HepG2 (cell line): ENCODE data around the gene SFT2D1. TPM values are rescaled to one million over a fixed set of nuclear protein-coding genes. Genes with fewer than 3 reads are reported as not detected.

Experiments
- AGO2 ChIP-seq: fragments of 200-400 bp; formaldehyde crosslinking; optimal IDR thresholded peaks from 2 replicates; pipeline ENCODE3; 2017; ENCODE audit warnings: mild to moderate bottlenecking, low read depth, low read length, moderate library complexity
- ATF5 ChIP-seq: sonication (generic); formaldehyde crosslinking; IDR thresholded peaks from 2 replicates; pipeline ENCODE4 v1.4.0; 2020; ENCODE audit warnings: mild to moderate bottlenecking, low read depth, missing genetic modification reagents
- BCLAF1 ChIP-seq: fragments of 450-650 bp; IDR thresholded peaks from 2 replicates; pipeline ENCODE4 v1.6.1; 2017; ENCODE audit warnings: mild to moderate bottlenecking
- CREB1 ChIP-seq, 2 experiments: fragments of 450-650 bp in 1 of 2; IDR thresholded peaks; 2 replicates each; pipeline ENCODE4 v1.6.1; 2016 to 2017; ENCODE audit warnings: control low read depth in 1 of 2, mild to moderate bottlenecking in 1 of 2, missing compliant biosample characterization in 1 of 2, missing genetic modification characterization in 1 of 2
- E2F5 ChIP-seq: sonication (generic); formaldehyde crosslinking; conservative IDR thresholded peaks from 2 replicates; pipeline ENCODE4 v1.4.0; 2020; ENCODE audit warnings: missing genetic modification reagents
- EP300 ChIP-seq, 3 experiments: sonication (generic) in 1 of 3; formaldehyde crosslinking in 1 of 3; IDR thresholded peaks; 2 replicates each; pipeline versions ENCODE4 v1.5.1 to v1.6.1; 2011 to 2020; ENCODE audit warnings: low read depth in 2 of 3, low read length in 2 of 3, borderline replicate concordance in 1 of 3, improper control_type of control experiment in 1 of 3, mild to moderate bottlenecking in 1 of 3, missing genetic modification reagents in 1 of 3, moderate library complexity in 1 of 3
- EZH2 ChIP-seq: conservative IDR thresholded peaks from 2 replicates; pipeline ENCODE4 v1.6.1; 2012; ENCODE audit warnings: mild to moderate bottlenecking, low read depth, low read length, moderate library complexity
- HNF4A ChIP-seq: sonication (generic); formaldehyde crosslinking; IDR thresholded peaks from 2 replicates; pipeline ENCODE4 v1.4.0; 2020; ENCODE audit warnings: missing genetic modification reagents
- KDM3A ChIP-seq: IDR thresholded peaks from 2 replicates; pipeline ENCODE4 v1.6.1; 2018; ENCODE audit warnings: low read depth, missing compliant biosample characterization
- KMT2A ChIP-seq: sonication (generic); formaldehyde crosslinking; IDR thresholded peaks from 2 replicates; pipeline ENCODE4 v1.4.0; 2020; ENCODE audit warnings: missing genetic modification reagents
- MIER2 ChIP-seq: IDR thresholded peaks from 2 replicates; pipeline ENCODE4 v1.6.1; 2016; ENCODE audit warnings: missing biosample characterization, missing genetic modification reagents
- POLR2G ChIP-seq: fragments of 200-400 bp; formaldehyde crosslinking; IDR thresholded peaks from 2 replicates; pipeline ENCODE4 v1.6.1; 2018; ENCODE audit warnings: mild to moderate bottlenecking, low read depth, low read length, moderate library complexity
- RFX1 ChIP-seq: fragments of 450-650 bp; IDR thresholded peaks from 2 replicates; pipeline ENCODE4 v1.6.1; 2017
- ZFP91 ChIP-seq: sonication (generic); formaldehyde crosslinking; IDR thresholded peaks from 2 replicates; pipeline ENCODE4 v1.9.0; 2022; ENCODE audit warnings: missing genetic modification reagents, mild to moderate bottlenecking, borderline replicate concordance
- ZNF101 ChIP-seq: sonication (generic); formaldehyde crosslinking; IDR thresholded peaks from 2 replicates; pipeline ENCODE4 v1.4.0; 2020; ENCODE audit warnings: mild to moderate bottlenecking, low read depth, missing genetic modification reagents, borderline replicate concordance
- ZNF276 ChIP-seq: sonication (generic); formaldehyde crosslinking; IDR thresholded peaks from 2 replicates; pipeline ENCODE4 v1.4.0; 2020; ENCODE audit warnings: mild to moderate bottlenecking, low read depth, missing genetic modification reagents
- ZNF329 ChIP-seq: sonication (generic); formaldehyde crosslinking; IDR thresholded peaks from 2 replicates; pipeline ENCODE4 v1.9.0; 2021; ENCODE audit warnings: low read depth, mild to moderate bottlenecking, missing genetic modification reagents
- ZNF543 ChIP-seq: sonication (generic); formaldehyde crosslinking; IDR thresholded peaks from 2 replicates; pipeline ENCODE4 v1.4.0; 2020; ENCODE audit warnings: mild to moderate bottlenecking, missing genetic modification reagents
- ZNF749 ChIP-seq: sonication (generic); formaldehyde crosslinking; IDR thresholded peaks from 2 replicates; pipeline ENCODE4 v1.8.0; 2022; ENCODE audit warnings: mild to moderate bottlenecking, missing genetic modification reagents, moderate library complexity, borderline replicate concordance
- ZSCAN20 ChIP-seq: sonication (generic); formaldehyde crosslinking; IDR thresholded peaks from 2 replicates; pipeline ENCODE4 v1.4.0; 2020; ENCODE audit warnings: missing genetic modification reagents, mild to moderate bottlenecking, borderline replicate concordance
- polyA plus RNA-seq, 8 experiments: library from polyadenylated mRNA; depleted of rRNA in 3 of 8; stranded (reverse) in 7 of 8; unstranded in 1 of 8; fragments of >200 nt; fragmentation: Illumina TruSeq in 4 of 8; extraction: Trizol in 4 of 8; gene quantifications; 2 replicates each; pipeline versions ENCODE4 v1.2.1 to v1.2.3, GENCODE V29; 2011 to 2016; ENCODE audit warnings: low read depth in 4 of 8, missing spikeins in 1 of 8, mixed read lengths in 1 of 8; ENCODE audit not compliant: insufficient read depth in 1 of 8
- total RNA-seq, 5 experiments: library from RNA; depleted of rRNA; stranded (reverse); fragments of >200 nt; fragmentation: Illumina TruSeq; extraction: Trizol; gene quantifications; 2 replicates each; pipeline ENCODE4 v1.2.3, GENCODE V29; 2016; ENCODE audit warnings: low read depth in 1 of 5

The SFT2D1 gene
- total and polyA plus RNA-seq, 2 of the 13 experiments (the other 11 are each of a cell fraction or from before 2014, with no cell fraction given) = 115 to 147 TPM

- TF ChIP-seq BCLAF1 (no peak), ZSCAN20 (CRISPR knock-in tag) (no peak), EZH2 (no peak), POLR2G (peak; percentile 70), MIER2 (0 out of 2 replicates have a peak, but pooled peaks have one; percentile 47), HNF4A (CRISPR knock-in tag) (no peak), ZNF329 (0 out of 2 replicates have a peak, but pooled peaks have one; percentile 27), E2F5 (CRISPR knock-in tag) (no peak), ZNF276 (0 out of 2 replicates have a peak, but pooled peaks have one; percentile 18), AGO2 (no peak), EP300 (IDR thresholded peaks at IDR 0.05; ENCODE audit: low read depth in 2 of 2, low read length in 2 of 2) (no peak), EP300 (CRISPR knock-in tag; IDR thresholded peaks at IDR 0.05; ENCODE audit: borderline replicate concordance) (no peak), ATF5 (CRISPR knock-in tag) (no peak), KMT2A (CRISPR knock-in tag) (peak; percentile 38; the same call in 1 of the 2 replicates), CREB1 (IDR thresholded peaks at IDR 0.05) (no peak), CREB1 (CRISPR knock-in tag; IDR thresholded peaks at IDR 0.05) (no peak), ZNF101 (CRISPR knock-in tag) (no peak), RFX1 (no peak), ZFP91 (CRISPR knock-in tag) (no peak; the same call in 1 of the 2 replicates), KDM3A (CRISPR knock-in tag) (peak; percentile 3; the same call in 1 of the 2 replicates), ZNF749 (CRISPR knock-in tag) (peak; percentile 49; the same call in 1 of the 2 replicates), ZNF543 (CRISPR knock-in tag) (no peak; the same call in 1 of the 2 replicates)
These were observed 18.1 kb upstream of the SFT2D1 start (continued) for GRCh38 chr6:166360243-166361076.
